NCI-H2171 treated with DMSO at 0.1 percent for 48 hours (cell line): Measurements from ENCODE around the gene NLRP3.
A peak's percentile ranks its signal among the peaks of the same experiment; 100 is the strongest.

ENCODE experiments used
- DNase-seq: peaks from one replicate; lab custom pipeline; 2025; lab: John Stamatoyannopoulos, UW

NLRP3 gene

GRCh38 chr1:247437551-247438505, 21.9 kb downstream of the NLRP3 start:
- DNase-seq: no peak

- no peak for DNase-seq
Observed at GRCh38 chr1:247440001-247440620, 24.1 kb downstream of the NLRP3 start.

- DNase-seq: no peak
Observed at GRCh38 chr1:247441606-247442005, 25.6 kb downstream of the NLRP3 start.

GRCh38 chr1:247442164-247442563, 26.2 kb downstream of the NLRP3 start:
- DNase-seq: no peak

DNA sequence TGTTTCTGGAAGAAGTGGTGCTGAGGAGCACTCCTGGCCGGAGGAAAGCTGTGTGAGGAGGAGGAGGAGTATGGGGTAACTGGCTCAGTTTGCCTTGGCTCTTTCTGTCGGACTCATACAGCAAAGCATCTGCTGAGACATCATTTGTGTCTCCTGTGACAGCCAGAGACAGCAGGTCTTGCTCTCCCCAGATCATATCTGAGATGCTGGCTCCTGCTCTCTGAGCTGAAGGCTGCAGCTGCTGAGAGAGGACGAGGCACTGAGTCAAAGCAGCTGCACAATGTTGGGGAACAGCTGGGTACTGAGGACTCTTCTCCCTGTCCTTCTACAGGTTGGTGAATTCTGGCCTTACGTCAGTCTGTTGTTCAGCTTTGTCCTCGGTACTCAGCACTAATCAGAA, 27.7 kb downstream of the NLRP3 start:
- DNase-seq: no peak

GRCh38 chr1:247444571-247444970, 28.6 kb downstream of the NLRP3 start:
- DNase-seq: no peak

- DNase-seq: no peak
Observed at GRCh38 chr1:247445526-247446356, 29.8 kb downstream of the NLRP3 start.

- no peak for DNase-seq
Observed at GRCh38 chr1:247447162-247447909, 31.4 kb downstream of the NLRP3 start.

DNA sequence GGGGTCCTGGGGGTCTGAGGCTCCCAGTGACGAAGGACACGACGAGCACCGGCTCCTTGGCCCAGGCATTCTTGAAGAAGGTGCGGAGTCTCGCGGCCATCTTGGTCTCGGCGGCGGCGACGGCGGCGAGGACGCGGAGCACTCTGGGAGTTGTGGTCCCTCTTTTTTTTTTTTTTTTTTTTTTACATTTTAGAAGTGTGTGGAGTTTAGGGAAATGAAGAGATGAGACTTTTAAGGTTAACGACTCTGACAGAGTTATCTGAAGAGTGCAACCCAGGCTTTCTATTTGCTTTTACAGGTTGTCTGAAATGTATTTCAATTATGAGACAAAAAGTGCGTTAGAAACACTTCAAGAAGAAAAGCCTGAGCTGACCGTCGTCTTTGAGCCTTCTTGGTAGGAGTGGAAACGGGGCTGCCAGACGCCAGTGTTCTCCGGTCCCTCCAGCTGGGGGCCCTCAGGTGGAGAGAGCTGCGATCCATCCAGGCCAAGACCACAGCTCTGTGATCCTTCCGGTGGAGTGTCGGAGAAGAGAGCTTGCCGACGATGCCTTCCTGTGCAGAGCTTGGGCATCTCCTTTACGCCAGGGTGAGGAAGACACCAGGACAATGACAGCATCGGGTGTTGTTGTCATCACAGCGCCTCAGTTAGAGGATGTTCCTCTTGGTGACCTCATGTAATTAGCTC, 32.3 kb downstream of the NLRP3 start:
- DNase-seq: peak; percentile 63

DNA sequence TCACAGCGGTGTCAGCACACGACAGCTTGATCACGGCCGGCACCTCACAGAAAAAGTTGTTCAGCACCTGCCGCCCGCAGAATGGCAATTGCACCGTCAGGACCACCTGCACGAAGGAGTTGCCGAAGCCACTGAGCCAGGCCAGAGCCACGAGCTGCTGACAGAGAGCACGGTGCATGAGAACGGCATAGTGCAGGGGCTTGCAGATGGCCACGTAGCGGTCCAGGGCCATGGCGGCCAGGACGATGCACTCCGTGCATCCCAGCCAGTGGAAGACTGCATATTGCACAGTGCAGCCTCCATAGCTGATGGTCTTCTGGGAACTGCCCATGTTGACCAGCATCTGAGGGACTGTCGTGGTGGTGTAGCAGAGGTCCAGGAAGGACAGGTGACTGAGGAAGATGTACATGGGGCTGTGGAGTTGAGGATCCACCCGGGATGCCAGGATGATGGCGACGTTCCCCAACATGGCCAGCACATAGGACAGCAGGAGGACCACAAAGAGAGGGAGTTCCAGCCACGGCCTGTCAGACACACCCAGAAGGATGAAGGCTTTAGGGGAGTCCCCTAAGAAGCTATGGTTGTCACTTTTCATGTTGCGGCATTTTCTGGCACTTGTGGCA, 35.5 kb downstream of the NLRP3 start:
- DNase-seq: no peak

DNA sequence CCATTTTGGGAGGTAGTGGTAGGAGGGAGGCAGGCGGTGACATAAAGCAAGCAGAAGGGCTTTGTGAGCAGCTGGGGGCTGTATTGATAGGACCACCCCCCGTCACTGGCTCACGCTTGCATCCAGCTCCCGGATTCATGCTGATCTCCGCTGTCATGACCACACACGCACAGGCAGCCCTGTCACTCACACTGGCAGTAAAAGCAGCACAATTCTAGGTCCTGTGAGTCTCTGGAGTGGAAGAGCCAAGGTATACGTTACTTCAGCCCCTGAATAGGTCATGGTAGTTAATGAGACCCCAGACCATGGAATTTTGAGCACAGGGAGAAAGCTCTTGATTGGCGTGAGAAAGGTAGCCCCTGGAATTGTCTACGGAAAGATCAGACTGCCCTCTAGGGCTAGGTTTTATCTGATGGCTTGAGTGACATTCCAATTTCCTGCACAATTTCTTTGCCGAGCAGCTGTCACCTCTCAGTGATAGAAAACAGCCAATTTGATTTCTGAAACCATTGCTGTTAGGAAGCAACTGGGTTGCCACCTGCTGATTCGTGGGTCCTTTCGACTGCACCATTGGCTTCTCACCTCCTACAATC, 36.6 kb downstream of the NLRP3 start:
- DNase-seq: no peak

DNA sequence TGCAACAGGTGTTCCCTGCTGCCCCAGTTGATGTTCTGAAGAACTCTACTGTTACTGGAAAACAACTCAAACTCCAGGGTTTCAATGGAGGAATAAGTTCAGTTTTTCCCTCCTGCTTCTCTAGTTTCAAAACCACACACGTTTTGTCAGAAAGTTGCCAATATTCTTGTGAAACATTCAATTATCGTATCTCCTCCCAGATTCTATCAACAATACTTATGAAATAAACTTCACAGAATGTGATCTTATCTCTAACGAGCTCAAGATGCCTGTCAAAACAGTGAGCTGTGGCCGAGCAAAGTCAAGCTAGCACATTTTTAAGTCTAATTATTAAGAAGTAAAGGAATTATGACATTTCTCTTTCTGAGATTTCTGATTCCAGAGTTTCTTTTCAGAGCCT, 37.3 kb downstream of the NLRP3 start:
- no peak for DNase-seq

- DNase-seq: no peak
Observed at GRCh38 chr1:247453997-247454396, 38.0 kb downstream of the NLRP3 start.

DNA sequence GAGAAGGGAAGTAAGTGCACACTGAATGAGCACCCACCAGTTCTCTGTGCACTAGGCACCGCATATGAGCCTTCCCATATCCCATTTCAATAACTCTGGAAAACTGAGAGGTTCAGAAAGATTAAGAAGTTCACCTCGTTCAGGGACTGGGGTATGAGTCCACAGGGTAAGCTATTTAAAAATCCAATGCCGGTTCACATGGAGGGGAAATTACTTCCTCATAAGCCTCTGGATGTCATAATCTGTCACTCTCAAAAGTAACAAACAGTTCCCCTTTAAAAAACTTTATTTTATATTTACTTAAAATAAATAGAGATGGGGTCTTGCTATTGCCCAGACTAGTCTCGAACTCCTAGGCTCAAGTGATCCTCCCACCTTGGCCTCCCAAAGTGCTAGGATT, 40.0 kb downstream of the NLRP3 start:
- DNase-seq: no peak

GRCh38 chr1:247456914-247457639, 41.1 kb downstream of the NLRP3 start:
- no peak for DNase-seq

DNA sequence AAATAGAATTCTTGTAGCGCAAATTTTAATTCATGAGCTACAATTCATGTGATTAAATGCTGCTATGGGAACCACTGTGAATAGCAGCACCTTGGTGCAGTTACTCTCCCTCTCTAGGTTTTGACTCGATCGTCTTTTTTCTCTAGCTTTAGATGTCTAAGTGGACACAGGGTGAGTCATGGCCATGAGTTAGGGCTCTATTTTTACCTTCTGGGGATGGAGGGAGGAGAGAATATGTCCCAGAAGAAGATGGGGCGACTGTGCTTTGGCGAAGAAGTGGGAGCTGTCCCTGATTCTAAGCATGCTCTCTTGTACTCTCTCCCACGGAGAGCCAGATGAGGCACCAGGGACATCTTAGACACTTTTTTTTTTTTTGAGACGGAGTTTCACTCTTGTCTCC, 43.5 kb downstream of the NLRP3 start:
- DNase-seq: no peak

DNA sequence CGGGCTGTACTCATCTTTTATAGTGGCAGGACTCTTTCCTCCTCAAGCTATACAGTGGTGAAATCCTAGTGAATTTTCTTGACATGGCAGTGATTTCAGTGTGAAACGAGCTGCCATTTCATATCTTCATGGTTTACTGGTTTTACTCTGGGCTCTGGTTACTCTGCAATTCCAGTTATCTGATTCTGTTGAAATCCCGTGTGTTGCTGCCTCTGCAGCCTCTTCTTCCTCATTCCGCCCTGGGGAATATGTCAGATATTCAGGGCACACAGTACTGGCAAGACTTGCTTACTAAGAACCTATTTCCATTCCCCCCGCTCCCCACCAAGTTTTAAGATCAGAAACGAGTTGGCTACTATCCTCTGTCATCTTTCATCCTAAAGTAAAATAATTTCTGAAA, 49.8 kb downstream of the NLRP3 start:
- DNase-seq: no peak

- no peak for DNase-seq
Observed at GRCh38 chr1:247467129-247467528, 51.2 kb downstream of the NLRP3 start.

- no peak for DNase-seq
Observed at GRCh38 chr1:247468481-247469140, 52.6 kb downstream of the NLRP3 start.
